ENCODE measurements around the gene LAMB4.
A peak's percentile ranks its signal among the peaks of the same experiment; 100 is the strongest.

The LAMB4 gene

DNA sequence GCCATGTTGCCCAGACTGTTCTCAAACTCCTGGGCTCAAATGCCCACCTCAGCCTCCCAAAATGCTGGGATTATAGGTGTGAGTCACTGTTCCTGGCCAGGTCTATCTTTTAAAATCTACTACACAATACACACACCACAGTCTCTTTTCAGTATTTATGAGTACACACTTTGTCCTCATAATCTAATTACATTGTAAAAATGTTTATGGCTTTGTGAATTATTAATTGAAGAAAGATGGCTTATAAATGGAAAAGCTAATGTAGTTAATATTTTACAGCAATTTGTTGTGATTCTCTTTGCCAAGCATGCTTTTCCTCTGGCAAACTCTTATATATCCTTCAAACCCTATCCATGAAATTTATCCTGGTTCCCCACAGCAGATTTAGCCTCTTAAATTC lies 22.0 kb downstream of the LAMB4 start:
- no peak for DNase-seq

DNA sequence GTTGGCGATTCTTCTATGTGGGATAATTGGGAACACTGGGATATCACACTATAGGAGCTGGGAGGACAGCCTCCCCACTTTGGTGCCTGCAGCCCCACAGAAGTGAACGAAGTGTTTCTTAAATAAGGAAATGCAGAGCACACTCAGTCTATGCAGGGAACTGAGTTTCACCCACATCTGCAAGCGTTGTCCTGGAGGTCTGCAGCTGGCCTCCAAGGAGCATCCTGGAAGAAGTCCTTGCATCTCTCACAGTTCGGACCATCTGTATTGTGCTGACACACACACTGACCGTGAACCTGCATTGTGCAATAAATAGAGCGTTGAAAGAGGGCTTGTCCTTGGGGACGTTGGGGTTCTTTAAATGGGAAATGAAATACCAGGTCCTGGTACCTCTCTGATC lies 25.8 kb downstream of the LAMB4 start:
- DNase-seq: no peak

DNA sequence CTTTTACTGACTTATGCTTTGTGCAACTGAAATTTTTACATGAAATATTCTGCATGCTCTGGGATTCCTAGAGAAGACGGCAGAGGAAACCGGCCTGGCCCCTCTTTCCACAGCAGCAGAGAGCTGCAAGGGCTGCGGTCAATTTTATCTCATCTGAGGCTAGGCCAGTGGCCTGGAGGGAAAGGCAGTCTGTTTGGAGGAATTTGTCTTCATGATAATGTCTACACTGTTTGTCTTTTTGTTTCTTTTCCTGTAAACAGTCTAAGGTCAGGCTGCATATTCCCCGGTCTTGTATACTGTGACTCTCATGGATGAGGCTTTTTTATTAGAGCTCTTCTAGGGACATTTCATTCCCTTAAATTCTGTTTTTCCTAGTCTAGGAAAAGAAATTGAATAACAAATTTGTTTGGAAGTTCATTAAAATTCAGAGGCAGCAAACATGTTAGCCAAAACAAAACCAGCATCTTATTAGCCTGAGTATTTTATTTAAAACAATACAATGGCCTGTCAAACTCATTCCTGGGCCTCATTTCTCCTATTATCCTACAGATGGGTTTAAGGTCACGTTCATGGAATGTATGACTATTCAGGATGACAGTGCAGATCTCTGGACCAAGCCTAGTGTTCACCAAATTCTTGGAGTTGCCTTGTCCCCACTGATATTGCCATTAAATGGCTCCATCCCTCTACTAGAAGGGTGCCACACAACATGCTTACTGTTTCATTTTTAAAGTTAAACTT lies 26.4 kb downstream of the LAMB4 start:
- DNase-seq: no peak

DNA sequence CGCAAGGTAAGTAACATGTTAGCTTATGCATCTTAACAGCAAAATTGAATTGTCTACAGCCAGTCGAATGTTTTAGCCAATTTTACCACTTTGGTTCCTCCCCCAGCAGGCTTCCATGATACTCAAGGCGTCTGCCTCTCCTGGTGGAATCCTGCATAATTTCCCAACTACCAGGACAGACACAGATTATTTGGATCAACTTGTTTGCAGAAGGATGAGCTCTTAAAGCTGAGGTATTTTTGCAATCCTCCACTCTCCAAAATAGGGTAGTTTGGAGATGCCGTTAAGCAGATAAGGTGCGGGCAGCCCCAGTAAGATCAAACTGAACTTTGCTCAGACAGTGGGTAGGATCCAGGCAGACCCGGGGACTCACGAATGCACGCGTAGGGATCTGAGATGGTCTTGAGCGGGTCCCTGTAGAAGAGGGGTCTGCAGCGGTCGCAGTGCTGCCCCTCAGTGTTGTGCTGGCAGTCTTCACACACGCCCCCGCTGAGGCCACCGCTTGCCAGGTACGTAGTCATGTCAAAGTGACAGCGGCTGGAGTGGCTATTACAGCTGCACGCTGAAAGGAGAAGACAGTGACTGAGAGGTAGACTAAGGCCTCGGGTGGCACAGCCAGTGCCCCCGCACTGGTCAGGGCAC lies 27.4 kb downstream of the LAMB4 start:
- DNase-seq: no peak

DNA sequence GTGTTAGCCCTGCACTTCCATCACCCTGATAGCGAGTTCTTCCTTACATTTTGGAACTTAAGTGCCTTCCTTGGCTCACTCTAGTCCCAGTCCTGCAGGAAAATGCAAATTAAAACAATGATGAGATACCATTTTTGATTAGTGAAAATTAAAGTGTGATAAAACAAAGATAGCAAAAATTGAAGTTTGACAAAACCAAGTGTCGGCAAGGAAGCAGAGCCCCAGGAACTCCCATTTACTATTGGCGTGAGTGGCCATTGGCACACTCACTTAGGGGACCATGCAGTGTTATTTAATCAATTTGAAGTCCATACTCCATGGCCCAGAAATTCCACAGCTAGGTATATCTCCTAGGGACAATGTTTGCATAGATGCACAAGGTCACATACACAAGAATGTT lies 28.4 kb downstream of the LAMB4 start:
- DNase-seq: no peak

DNA sequence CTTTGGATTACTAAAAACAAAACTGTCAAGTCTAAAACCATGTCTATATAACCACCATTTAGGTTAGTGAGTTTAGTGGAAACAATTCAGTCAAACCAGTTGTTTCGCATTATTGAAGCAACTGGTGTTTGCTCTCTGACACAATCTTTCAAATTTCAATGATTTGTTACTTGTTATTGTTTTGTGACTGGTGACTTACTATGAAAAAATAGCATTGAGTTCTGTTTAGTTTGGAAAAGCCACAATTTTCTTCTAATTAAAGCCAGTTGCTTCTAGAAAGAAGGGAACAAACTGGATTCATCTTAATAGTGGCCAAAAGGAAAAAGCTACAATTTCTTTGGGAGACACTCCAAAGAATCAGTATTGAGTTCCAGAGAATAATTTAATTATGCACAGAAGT lies 30.4 kb downstream of the LAMB4 start:
- DNase-seq: no peak

DNA sequence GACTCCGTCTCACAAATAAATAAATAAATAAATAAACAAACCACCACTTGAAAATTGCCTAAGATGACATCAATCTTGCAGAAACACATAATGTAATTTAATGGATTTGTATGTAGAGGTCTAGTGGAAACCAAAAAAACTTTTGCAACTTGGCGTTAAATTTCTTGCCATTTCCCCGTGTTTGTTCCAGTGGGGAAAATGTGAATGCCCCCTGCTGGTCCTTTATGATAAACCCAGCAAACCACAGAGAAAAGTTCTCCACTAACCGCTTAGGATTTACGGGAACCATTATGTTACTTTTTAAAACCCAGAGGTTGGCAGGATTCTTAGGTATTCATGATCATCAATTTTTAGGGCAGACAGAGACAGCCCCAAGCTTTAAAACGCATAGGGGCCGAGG lies 32.5 kb downstream of the LAMB4 start:
- no peak for DNase-seq

DNA sequence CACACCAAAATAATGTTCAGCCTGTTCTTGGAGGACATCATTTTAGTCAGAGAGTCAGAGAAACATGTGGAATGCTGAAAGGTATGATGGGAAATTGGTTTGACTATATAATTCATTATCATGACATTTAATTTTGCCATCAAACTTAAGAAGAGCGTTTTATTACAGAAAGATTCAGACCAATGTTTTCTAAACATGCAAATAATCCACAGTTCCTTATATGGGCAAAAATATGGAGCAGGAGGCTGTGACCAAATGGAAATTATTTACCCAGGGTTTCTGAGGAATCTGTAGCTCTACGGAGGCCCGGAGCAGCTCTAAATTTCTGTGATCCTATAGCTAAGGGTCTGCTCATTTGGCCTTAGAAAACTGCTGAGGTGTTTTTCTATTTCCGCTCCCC lies 33.2 kb downstream of the LAMB4 start:
- no peak for DNase-seq

DNA sequence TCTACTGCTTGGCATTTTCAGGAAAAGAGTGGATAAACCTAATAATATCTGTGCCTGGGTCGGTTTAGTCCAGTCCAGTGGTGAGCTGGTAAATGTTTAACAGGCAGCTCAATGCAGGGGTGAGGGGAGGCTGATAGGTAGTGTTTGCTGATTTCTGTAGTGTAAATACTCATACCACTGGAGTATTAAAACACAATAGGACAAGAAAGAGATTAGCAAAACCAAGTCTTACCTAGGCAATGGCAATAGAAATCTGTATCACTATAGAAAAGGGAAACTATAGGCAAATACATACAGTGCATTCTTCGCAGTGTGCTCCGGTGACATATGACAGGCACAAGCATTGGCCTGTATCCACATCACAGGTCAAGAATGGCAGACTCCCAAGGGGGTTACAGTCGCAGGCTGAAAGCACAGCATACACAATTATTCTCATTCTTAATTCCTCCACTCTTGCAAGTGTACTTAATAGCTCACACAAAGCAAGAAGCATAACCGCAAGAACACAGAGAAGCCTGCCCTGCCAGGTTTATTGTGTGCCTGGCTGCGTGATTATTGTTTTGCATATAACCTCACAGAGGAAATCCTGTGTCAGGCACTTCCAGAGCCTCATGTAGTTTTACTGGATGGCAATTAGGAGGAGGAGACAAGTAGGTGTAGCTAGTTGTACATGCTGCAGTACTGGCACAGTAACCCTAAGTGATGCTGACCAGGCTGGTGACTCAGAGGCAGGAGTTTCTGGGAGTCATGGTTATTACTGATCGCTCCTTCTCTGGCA lies 35.0 kb downstream of the LAMB4 start:
- DNase-seq: no peak

DNA sequence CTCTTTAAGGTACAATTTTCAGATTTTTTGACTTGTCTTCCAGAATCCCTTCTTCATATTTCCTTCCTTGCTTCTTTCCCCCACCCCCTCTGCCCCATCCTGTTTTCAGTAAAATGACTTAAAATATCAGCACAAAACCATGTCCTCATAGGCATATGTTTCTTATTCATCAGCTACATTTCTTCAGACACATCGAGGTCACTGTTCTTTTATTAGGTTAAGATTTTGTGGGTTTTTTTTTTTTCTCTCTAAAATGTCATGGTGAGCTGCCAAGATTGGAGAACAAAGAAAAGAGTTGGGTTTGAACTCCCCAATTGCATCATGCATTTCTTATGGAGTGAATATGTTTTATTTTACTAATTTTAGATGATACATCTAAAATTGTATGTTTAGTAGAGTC lies 35.8 kb downstream of the LAMB4 start:
- no peak for DNase-seq

DNA sequence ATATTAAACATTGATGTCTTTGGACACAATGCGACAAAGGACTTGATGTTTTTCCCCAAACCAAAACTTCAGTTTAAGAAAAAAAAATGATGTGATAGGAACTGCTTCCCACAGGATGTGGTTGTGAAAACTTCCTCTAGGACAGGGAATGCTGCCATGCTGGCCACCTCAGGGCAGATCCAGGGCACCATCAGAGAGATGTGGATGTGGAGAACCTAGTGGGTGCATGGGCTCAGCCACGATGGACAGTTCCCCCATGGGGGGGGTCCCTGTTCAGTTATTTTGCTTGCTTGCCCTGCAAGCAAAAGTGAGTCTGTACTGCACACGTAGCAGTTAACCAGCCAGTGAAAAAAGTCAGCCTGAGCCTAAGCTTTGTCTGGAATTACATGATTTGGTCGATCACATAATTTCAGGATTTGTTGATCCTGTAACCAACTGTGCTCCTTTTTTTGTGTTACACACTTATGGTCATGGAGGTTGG lies 36.3 kb downstream of the LAMB4 start:
- DNase-seq: no peak

DNA sequence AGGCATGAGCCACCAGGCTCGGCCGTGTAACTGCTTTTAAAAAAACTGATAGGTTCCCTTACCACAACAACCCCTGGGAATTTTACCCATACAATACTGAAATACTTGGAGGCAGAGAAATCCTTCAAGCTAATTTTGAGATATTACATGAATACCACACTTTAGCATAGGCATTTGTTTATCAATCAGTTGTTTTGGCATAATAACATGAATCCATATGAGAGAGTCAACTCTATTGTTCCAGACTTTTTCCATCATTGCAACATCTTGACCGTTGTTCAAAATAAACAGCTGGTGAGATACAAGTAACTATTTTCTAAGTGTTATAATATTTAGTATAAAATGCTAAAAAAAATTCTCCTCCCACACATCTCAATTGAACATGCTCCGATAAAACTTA lies 36.8 kb downstream of the LAMB4 start:
- DNase-seq: no peak

DNA sequence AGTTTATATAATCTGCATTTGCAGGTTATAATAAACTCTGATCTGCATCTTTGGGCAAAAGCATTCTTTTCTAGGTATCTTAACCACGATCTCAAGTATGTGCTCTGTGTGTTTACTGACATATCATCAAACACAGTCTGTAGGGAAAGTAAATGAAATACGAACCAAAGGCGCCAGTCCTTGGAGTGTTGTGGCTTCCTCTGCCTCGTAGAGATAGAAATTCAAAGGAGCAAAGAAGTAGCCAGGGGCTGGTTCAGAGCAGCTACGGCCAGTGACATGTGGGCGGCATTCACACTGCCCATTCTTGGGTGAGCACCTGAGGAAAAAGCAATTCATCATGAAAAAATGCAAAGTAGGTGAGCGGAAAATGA lies 38.7 kb downstream of the LAMB4 start:
- DNase-seq: no peak

DNA sequence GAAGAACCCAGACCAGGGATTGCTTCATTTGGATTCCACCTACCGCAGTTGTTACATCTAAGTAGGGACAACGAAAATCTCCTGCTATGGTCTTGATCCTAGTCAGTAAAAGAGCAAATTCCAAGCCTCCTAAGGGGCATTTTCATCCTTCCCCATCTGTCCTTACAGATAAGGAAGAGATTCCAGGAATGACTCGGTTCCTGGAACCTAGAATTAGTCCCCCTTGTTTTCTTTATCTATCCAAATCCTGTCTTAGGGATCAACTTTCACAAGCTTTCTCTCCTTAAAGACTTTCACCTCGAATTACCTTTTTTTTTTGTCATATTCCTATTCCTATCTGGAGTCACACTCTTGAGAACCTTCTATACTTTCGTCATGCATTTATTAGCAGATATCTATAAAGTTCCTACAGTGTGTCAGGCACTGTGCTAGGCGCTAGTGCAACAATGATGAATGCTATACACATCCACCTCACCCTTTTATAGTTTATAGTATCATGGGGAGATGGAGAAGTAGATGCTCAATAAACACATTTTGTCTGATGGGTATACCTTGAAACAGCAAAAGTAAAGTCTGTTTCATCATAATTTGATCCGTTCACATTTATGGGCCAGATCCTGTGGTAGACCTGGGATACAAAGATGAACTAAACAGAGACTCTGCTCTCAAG lies 39.2 kb downstream of the LAMB4 start:
- DNase-seq: no peak

DNA sequence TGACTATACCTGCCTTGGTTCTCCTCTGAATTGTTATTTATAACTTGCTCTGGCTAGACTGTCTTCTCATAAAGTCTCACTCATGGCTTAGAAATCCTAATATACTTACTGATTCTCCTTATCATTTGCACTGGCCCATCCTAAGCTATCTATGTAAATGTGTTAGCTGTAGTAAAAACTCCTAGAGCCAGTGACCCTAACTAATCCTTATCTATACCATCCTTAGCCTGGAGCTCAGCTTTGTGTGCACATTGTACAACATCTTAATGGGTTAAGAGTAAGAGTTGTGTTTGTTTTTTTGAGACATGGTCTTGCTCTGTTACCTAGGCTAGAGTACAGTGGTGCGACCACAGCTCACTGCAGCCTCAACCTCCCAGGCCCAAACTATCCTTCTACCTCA lies 40.8 kb downstream of the LAMB4 start:
- DNase-seq: no peak

DNA sequence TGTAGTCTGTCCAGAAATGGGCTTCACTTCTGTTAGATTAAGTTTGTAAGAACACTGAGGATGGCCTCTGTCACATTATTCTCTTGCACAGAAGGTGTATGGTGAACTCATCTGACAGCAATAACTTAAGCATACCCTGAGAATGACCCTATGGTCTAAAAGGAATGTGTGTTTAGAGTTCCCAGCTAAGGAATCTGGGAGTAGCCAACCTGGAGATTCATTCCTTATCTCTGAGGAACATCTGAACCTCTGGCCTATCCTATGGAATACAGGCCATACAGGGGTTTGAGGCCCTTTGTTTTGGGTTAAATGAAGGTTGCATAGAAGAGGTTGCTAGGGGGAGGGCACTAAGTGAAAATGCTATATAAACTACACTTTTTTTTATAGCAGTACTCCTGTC lies 41.4 kb downstream of the LAMB4 start:
- DNase-seq: no peak

DNA sequence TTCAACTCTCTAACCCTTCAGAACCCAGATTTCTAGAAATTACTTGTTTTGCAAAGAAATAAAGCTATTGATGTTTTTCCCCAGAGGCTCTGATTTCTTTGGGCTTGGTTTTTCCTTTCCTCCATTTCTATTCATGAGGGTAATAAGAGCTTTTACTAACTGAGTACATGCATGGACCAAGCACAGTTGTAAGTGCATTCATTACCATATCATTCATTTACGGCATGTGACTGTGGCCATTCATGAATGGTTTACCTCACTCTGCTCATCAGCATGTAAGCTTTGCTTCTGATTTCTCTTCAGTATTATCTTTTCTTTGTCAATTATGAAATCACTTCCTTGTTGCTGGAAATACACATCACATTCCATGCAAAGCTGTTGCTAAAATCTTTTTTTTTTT lies 42.4 kb downstream of the LAMB4 start:
- no peak for DNase-seq

DNA sequence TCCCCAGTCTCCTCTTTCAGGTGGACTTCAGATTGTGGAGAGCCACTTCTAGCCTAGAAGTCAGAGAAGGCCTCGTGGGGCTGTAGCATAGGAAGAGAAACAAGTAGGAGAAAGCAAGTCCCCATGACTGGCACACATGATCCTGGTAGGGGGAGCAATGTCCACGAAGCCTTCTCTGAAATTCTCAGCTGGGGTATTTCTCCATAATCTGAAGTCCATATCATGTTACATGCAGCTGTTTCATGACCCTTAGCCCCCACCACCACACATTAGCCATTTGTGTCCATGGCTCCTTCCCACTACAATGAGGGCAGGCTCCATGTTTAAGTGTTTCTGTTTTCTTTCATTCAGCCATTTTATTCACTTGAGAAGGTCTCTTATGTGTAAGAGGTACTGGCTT lies 43.2 kb downstream of the LAMB4 start:
- no peak for DNase-seq

DNA sequence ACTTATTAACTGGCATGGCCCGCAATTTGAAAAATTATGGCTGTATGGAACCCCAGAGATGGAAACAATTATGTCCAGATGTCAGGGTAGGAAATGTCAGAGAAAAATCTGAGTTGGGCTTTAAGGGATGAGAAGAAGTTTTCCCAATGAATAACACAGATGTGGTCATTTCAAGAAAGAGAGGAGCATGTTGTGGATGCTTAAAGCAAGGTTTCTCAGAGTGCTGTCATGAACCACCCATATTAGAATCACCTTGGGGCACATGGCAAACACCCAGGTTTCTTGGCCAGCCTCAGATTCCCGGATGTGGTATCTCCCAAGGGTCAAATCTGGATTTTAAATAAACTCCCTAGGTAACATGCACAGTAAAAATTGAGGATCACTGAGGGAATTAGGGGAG lies 43.6 kb downstream of the LAMB4 start:
- no peak for DNase-seq

DNA sequence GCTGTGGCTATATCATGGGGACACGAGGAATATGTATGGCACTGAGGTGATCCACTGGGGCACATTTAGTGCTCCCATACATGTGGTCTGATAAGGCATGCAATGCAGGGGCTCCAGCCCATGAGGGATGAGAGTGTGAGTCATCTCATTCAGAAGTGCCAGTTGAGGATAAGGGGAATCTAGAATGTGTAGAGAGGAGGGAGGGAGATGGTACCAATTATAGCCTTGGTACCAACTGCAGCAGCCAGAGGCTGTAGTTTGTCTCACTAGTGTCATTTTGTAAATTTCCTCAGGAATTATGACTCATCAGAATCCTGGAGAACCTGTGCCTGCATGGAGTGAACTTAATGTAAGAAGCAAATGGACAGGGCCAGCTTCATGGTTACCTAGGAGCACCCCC lies 46.2 kb downstream of the LAMB4 start:
- DNase-seq: no peak

DNA sequence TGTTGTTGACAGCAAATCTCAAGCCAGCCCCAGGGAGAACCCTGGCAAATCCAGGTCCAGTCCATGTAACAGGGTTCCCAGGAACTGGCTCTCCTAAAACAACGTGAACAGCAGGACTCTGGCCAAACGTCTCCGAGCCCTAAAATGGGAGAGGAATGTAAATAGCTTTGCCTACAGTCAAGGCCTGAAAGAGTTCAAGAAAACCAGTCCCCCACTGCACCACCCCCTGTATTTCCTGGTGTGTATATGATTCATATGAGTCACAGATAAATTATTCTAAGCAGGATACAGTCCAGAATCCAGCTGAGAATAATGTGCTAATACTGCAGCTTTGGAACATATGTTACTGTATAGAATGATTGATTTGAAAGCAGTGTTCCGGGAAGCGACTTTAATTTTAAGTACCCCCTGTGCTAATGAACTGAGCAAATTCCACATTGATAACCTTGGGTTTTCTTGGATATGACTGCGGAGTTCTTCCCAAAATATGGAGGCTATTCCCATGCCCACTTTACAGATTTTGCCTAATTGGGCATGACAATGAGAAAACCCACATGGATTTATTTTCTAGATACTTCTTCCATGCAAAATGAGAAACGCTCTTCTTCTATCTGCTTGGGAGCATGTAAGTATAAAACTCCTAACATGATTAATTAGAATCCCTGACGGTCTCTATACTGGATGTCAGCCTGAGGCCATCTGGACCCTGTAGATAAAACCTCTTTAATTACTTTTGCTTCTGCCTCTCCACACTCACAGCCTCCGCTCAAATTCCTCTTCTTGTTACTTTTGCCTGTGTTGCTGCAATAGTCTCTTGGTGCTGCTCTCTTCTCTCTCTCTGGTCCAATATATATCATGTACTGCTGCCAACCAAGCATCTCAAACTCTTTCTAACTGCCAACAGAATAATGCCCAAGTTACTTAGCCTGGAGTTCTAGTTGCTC lies 50.2 kb downstream of the LAMB4 start:
- peak; percentile 76 for DNase-seq

DNA sequence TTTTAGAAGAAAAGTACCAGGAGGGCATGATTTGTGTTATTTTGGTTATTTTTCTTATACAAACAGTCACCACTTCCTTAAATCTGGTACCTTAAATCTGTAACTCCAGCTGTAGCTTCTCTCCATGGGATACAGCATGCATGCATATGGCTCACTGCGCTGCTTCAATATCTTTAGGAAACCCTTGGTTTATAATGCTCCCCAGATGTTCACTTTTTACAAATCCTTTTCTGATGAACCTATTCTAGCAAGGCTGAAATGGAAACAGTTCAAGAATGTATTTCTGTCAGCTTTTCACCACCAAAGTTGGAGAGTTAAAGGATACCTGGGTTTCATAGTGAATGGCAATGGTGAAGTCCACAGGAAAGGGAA lies 50.9 kb downstream of the LAMB4 start:
- no peak for DNase-seq
